GM12878 (cell line): ENCODE data around the gene TTC32.
"Not testable (repeated sequence)": the region's sequence is repeated elsewhere in the genome, so short reads cannot be mapped to it uniquely, and the experiment has no call there.

Experiments
- NBN ChIP-seq: fragments of 450-650 bp; IDR thresholded peaks from 2 replicates; pipeline ENCODE4 v1.6.1; 2016
- PBX3 ChIP-seq: IDR thresholded peaks from 2 replicates; pipeline ENCODE4 v1.6.1; 2011; ENCODE audit warnings: mild to moderate bottlenecking, low read depth, low read length, moderate library complexity; ENCODE audit not compliant: insufficient replicate concordance
- USF1 ChIP-seq: IDR thresholded peaks from 2 replicates; pipeline ENCODE4 v1.6.1; 2011; ENCODE audit warnings: borderline replicate concordance, low read depth, mild to moderate bottlenecking, moderate library complexity, mixed read lengths, low read length; ENCODE audit not compliant: insufficient read depth; ENCODE audit errors: extremely low read length

GRCh38 chr2:19927816-19928215, 26.0 kb upstream of the TTC32 start:
- TF ChIP-seq NBN, USF1, PBX3: not testable (repeated sequence)
